ENCODE measurements around the gene SNTB2. TPM values are rescaled to one million over a fixed set of nuclear protein-coding genes. Genes with fewer than 3 reads are reported as not detected.
"Not testable (repeated sequence)": the region's sequence is repeated elsewhere in the genome, so short reads cannot be mapped to it uniquely, and the experiment has no call there.

The SNTB2 gene
- polyA plus RNA-seq, 3 donors: 1.2 to 6.0 (median 5.0) TPM

- H2AFZ ChIP-seq (ENCODE audit: insufficient read depth, low read depth, low read length, poor library complexity, severe bottlenecking): no peak overlapping the region
- H3K27me3 ChIP-seq (ENCODE audit: control insufficient read depth in 2 of 2, insufficient read depth in 2 of 2, low read length in 2 of 2): no peaks in the 10 kb centered on the region
- no peaks in the 10 kb centered on the region for H3K79me2 ChIP-seq (ENCODE audit: insufficient read depth, low read length)
- H3K4me3 ChIP-seq (replicated peaks in 1 of 3; ENCODE audit: low read depth in 2 of 3, low read length in 3 of 3): no peak overlapping the region
- no peaks in the 10 kb centered on the region for H3K4me1 ChIP-seq (ENCODE audit: control insufficient read depth in 1 of 2, insufficient read depth in 2 of 2, low read length in 2 of 2)
- TF ChIP-seq CTCF (IDR thresholded peaks at IDR 0.05): no peak
- no peak overlapping the region for H3K4me2 ChIP-seq (replicated peaks; ENCODE audit: extremely low read depth, low read length, poor library complexity, severe bottlenecking)
- H3K9me3 Mint-ChIP-seq: peaks cover 0 to 3% (median 0%) of the 10 kb centered on the region in 7 donors
- peaks cover 60 to 78% of the 10 kb centered on the region in 2 donors for H3K36me3 ChIP-seq (replicated peaks in 1 of 2; ENCODE audit: control insufficient read depth in 1 of 2, insufficient read depth in 2 of 2, low read length in 2 of 2)
- no peaks in the 10 kb centered on the region for H3K4me1 Mint-ChIP-seq
- peaks cover 66 to 90% of the 10 kb centered on the region in 2 donors for H3K36me3 Mint-ChIP-seq
- intact Hi-C loops (cut with micrococcal nuclease): no loop called here
- H3K27me3 Mint-ChIP-seq (ENCODE audit: low read depth in 3 of 3): peaks cover 0 to 1% (median 0%) of the 10 kb centered on the region in 3 donors
- no peaks in the 10 kb centered on the region for H3K9me3 ChIP-seq (replicated peaks in 1 of 2; ENCODE audit: control insufficient read depth in 1 of 2, insufficient read depth in 1 of 2, low read length in 2 of 2)
- no peak overlapping the region for H3K4me3 Mint-ChIP-seq
- H4K20me1 ChIP-seq (ENCODE audit: insufficient read depth, low read length): no peaks in the 10 kb centered on the region
- H3K27ac Mint-ChIP-seq: no peak overlapping the region
- H3K9ac ChIP-seq (ENCODE audit: insufficient read depth, low read length, poor library complexity, severe bottlenecking): no peak overlapping the region
- whole genome bisulfite sequencing (ENCODE audit: insufficient coverage): 98% methylated on average over 7 of the region's 11 CpGs
- no peak overlapping the region for H3K27ac ChIP-seq (ENCODE audit: low read depth in 1 of 2, low read length in 2 of 2)
- DNase-seq: no peak
These were observed 43.8 kb upstream of the SNTB2 start for GRCh38 chr16:69143116-69143515.

GRCh38 chr16:69145658-69146057 lies 41.3 kb upstream of the SNTB2 start:
- H2AFZ ChIP-seq (ENCODE audit: insufficient read depth, low read depth, low read length, poor library complexity, severe bottlenecking): no peak overlapping the region
- no peaks in the 10 kb centered on the region for H3K79me2 ChIP-seq (ENCODE audit: insufficient read depth, low read length)
- intact Hi-C loops (cut with micrococcal nuclease): no loop called here
- no peaks in the 10 kb centered on the region for H4K20me1 ChIP-seq (ENCODE audit: insufficient read depth, low read length)
- no peak for TF ChIP-seq CTCF (IDR thresholded peaks at IDR 0.05)
- no peaks in the 10 kb centered on the region for H3K4me1 Mint-ChIP-seq
- H3K4me1 ChIP-seq (ENCODE audit: control insufficient read depth in 1 of 2, insufficient read depth in 2 of 2, low read length in 2 of 2): no peaks in the 10 kb centered on the region
- H3K27ac Mint-ChIP-seq: peak overlapping the region in 1 of 7 donors; percentile 7
- no peak overlapping the region for H3K4me2 ChIP-seq (replicated peaks; ENCODE audit: extremely low read depth, low read length, poor library complexity, severe bottlenecking)
- peaks cover 53 to 72% of the 10 kb centered on the region in 2 donors for H3K36me3 ChIP-seq (replicated peaks in 1 of 2; ENCODE audit: control insufficient read depth in 1 of 2, insufficient read depth in 2 of 2, low read length in 2 of 2)
- H3K9ac ChIP-seq (ENCODE audit: insufficient read depth, low read length, poor library complexity, severe bottlenecking): no peak overlapping the region
- no peaks in the 10 kb centered on the region for H3K9me3 ChIP-seq (replicated peaks in 1 of 2; ENCODE audit: control insufficient read depth in 1 of 2, insufficient read depth in 1 of 2, low read length in 2 of 2)
- H3K27me3 ChIP-seq (ENCODE audit: control insufficient read depth in 2 of 2, insufficient read depth in 2 of 2, low read length in 2 of 2): no peaks in the 10 kb centered on the region
- H3K9me3 Mint-ChIP-seq: peaks cover 0 to 3% (median 0%) of the 10 kb centered on the region in 7 donors
- 100% methylated on average over 1 of the region's 4 CpGs for WGBS (ENCODE audit: insufficient coverage)
- H3K27ac ChIP-seq (ENCODE audit: low read depth in 1 of 2, low read length in 2 of 2): no peak overlapping the region
- no peak overlapping the region for H3K4me3 ChIP-seq (replicated peaks in 1 of 3; ENCODE audit: low read depth in 2 of 3, low read length in 3 of 3)
- no peak for DNase-seq
- peaks cover 49 to 87% of the 10 kb centered on the region in 2 donors for H3K36me3 Mint-ChIP-seq
- no peak overlapping the region for H3K4me3 Mint-ChIP-seq
- H3K27me3 Mint-ChIP-seq (ENCODE audit: low read depth in 3 of 3): peaks cover 0 to 2% (median 1%) of the 10 kb centered on the region in 3 donors

- H3K4me1 ChIP-seq (ENCODE audit: control insufficient read depth in 1 of 2, insufficient read depth in 2 of 2, low read length in 2 of 2): not testable (repeated sequence)
These were observed 37.3 kb upstream of the SNTB2 start for GRCh38 chr16:69149621-69150020.

More at GRCh38 chr16:69149621-69150020, 37.3 kb upstream of the SNTB2 start:
- not testable (repeated sequence) for DNase-seq; H3K27ac Mint-ChIP-seq; H3K4me2 ChIP-seq (replicated peaks; ENCODE audit: extremely low read depth, low read length, poor library complexity, severe bottlenecking); H3K9me3 ChIP-seq (replicated peaks in 1 of 2; ENCODE audit: control insufficient read depth in 1 of 2, insufficient read depth in 1 of 2, low read length in 2 of 2); H3K27ac ChIP-seq (ENCODE audit: low read depth in 1 of 2, low read length in 2 of 2); H3K27me3 Mint-ChIP-seq (ENCODE audit: low read depth in 3 of 3); H4K20me1 ChIP-seq (ENCODE audit: insufficient read depth, low read length); H3K27me3 ChIP-seq (ENCODE audit: control insufficient read depth in 2 of 2, insufficient read depth in 2 of 2, low read length in 2 of 2); H2AFZ ChIP-seq (ENCODE audit: insufficient read depth, low read depth, low read length, poor library complexity, severe bottlenecking); H3K9ac ChIP-seq (ENCODE audit: insufficient read depth, low read length, poor library complexity, severe bottlenecking); H3K4me1 Mint-ChIP-seq; H3K9me3 Mint-ChIP-seq; H3K4me3 Mint-ChIP-seq; H3K79me2 ChIP-seq (ENCODE audit: insufficient read depth, low read length); H3K4me3 ChIP-seq (replicated peaks in 1 of 3; ENCODE audit: low read depth in 2 of 3, low read length in 3 of 3)
- peaks cover 42 to 72% of the 10 kb centered on the region in 2 donors for H3K36me3 ChIP-seq (replicated peaks in 1 of 2; ENCODE audit: control insufficient read depth in 1 of 2, insufficient read depth in 2 of 2, low read length in 2 of 2)
- WGBS (ENCODE audit: insufficient coverage): 94% methylated on average over 9 of the region's 9 CpGs
- intact Hi-C loops (cut with micrococcal nuclease): loop anchor here (1.0 to 5.0 kb wide), 2 partner anchors 138 kb away; no protein-coding TSS in a partner anchor
- peaks cover 48 to 82% of the 10 kb centered on the region in 2 donors for H3K36me3 Mint-ChIP-seq
